T follicular helper cell (primary cell): ENCODE measurements around the gene MRPL55.
"Not testable (repeated sequence)": the region's sequence is repeated elsewhere in the genome, so short reads cannot be mapped to it uniquely, and the experiment has no call there.

Experiments
- DNase-seq: peaks from one replicate; pipeline ENCODE4 v3.0.0-alpha.2; 2020; ENCODE audit warnings: low read depth

The MRPL55 gene

DNA sequence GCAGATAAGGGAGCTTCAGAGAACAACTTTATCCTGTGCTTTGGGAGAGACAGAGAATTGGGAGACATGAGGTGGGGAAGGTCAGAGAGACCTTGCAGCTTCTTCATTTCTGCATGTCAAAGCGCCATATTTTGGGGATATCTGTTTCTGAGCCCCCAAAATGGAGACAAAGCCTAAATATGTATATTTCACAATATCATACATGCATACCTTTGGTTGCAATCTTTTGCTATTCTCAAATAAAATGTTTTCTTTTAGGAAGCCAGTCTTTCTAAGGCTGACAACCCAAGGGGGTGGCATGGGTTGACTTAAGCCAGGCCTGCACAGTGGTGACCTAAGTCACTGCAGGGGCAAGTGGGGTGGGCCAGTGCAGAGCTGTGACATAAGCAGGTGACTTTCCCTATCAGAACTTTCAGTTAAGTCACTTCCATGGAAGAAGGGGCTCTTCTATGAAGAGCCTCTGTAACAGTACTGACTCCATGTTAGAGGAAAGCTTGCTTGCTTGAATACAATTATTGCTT, 13.9 kb upstream of the MRPL55 start:
- no peak for DNase-seq

DNA sequence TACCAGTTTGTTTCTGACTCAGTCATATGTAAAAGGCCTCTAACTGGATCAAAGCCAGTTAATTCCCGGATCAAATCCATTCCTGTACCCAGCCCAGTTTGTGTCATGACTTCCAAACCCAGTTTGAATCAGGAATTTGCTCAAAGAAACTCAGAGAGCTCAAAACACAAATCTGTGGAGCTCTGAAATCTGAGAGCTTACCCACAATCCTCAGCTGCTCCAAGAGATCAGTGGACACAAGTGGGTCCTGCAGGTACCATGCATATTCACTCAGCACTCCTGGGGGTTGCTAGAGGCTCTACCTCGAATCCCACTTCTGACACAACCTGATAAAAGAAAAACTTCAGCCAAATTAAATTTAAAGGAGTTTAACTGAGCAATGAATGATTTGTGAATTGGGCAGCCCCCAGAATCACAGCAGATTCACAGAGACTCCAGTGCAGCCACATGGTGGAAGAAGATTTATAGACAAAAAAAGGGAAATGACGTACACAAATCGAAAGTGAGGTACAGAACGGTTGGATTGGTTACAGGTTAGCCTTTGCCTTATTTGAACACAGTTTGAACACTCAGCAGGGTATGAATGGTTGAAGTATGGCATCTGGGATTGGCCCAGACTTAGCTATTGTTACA, 11.9 kb upstream of the MRPL55 start:
- DNase-seq, result no peak

GRCh38 chr1:228120351-228120750, 11.3 kb upstream of the MRPL55 start:
- DNase-seq, result no peak

- DNase-seq, result no peak
These were observed 8.9 kb upstream of the MRPL55 start for GRCh38 chr1:228118040-228118439.

DNA sequence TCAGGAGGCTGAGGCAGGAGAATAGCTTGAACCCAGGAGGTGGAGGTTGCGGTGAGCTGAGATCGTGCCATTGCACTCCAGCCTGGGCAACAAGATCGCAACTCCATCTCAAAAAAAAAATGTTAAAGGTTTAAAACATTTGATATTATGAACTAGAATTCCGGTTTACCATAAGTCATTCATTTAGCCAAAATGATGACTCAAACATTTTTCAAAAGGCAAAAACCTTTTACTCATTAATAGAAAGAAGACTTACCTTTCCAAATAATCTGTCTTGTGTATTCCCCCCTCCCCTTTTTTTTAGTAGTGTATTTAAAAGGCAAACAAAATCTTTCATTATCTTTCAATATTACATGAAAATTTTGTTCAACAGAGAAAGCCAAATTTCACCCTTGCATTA, 8.2 kb upstream of the MRPL55 start:
- no peak for DNase-seq

GRCh38 chr1:228114827-228115226, 5.7 kb upstream of the MRPL55 start:
- DNase-seq, result no peak

DNA sequence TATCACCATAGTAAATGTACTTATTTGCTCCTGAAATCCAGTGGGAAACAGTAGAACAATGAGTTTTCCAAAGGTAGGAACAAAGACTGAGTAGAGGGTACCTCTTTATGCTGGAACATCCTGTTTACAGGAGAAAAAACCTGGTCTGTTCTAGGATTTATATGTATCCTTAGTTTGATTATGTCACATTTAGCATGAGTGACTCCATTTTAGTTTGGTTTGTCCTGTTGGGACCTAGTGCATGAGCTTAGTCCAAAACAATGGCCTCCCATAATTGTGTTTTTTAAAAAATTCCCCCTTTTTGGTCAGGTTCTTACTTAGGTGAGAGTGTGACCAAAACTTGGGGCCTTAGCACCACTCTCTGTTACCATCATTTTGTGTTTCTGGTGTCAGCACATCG, 3.5 kb upstream of the MRPL55 start:
- DNase-seq, result no peak

DNA sequence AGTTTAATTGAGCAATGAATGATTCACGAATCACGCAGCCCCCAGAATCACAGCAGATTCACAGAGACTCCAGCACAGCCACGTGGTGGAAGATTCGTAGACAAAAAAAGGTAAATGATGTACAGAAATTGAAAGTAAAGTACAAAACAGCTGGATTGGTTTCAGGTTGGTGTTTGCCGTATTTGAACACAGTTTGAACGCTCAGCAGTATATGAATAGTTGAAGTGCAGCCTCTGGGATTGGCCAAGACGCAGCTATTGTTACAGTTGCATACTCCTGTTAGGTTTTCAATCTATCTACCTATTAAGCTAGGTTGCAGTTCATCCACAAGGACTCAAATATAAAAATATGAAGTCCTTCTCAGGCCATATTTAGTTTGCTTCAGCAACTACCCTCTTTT, 3.1 kb upstream of the MRPL55 start:
- DNase-seq, result no peak

- DNase-seq, result not testable (repeated sequence)
These were observed 2.2 kb upstream of the MRPL55 start for GRCh38 chr1:228111315-228111714.

GRCh38 chr1:228110556-228110955, 1.5 kb upstream of the MRPL55 start:
- no peak for DNase-seq

DNA sequence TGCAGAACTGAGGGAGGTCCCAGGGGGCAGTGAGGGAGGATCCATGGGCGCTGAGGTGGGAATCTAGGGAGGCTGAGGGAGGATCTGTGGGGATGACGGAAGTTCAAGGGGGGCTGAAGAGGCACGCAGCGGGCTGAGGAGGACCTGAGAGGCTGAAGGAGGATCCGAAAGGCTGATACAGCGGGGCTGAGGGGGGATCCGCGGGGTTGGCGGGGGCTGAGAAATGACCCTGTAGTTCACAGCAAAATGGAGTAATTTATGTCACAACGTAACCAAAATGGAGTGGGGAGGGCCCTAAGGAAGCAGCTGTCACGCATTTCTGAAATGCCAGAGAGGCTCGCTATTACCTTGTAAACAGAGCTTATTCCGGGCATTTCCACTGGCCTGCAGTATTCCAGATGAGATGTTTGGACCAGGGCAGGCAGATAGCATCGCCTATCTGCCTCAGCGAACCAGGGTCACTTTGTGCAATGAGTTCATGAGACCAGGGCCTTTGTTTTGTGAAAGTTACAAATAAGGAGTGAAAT, 926 bp upstream of the MRPL55 start:
- no peak for DNase-seq

DNA sequence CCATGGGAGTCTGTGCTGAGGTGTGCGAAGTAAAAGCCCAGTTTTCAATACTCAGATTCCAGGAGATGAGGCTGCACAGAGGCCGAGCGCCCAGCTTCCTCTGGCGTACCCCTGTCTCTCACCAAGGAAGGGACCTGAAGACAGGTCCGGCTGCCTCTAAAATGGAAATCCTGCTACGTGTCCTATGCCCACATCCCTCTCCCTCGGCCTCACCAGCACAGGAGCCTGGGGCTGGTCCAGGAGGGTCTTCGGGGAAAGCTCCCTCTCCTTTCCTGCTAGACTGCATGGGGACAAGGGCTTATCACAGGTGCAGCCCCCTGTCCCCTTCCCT, 392 bp downstream of the MRPL55 start:
- DNase-seq, result no peak

DNA sequence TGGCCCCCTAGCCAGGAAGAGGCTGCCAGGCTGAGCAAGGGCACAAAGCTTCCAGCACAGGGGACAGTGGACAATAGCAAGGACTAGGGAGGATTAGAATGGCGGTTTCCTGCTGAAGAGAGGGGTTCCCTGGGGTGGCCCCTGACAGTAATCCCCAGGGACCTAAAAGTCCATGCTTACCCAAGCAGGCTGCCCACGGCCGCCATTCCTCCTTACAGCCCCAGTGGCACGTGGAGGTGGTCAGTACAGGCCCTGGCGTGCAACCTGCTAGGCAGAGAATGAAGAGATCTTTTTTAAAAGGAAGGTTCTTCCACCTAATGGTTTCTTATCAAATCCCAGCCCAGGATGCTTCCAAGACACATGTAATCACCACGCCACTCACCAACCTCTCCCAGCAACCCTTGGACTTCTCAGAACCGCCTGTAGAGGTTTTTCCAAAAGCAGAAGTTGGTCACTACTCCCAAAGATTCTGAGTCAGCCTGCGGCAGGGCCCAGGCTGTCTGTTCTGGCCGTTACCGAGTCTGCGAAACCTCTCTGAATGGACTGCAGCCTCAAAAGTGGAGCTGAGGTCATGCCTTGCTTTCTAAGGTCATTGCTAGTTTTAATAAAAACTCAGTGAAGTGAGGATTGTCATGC, 926 bp downstream of the MRPL55 start:
- DNase-seq, result no peak

DNA sequence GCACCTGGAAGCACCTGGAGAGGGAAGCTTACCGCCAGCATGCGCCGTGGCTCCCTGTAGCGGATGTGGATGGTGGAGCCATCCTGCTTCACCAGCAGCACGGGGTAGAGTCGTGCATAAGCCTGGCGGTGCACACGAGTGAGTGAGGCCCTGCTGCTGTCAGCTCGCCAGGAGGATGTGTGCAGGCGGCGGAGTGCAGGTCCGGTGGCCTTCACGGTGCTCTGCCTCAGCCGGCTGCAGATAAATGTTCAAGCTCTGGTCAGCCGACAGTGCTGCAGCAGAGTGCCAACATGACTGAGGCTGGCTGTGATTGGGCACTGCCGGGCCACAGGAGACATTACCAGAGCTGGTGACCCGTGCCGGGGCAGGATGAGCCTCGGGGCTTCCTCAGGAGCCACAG, 1.5 kb downstream of the MRPL55 start:
- no peak for DNase-seq

GRCh38 chr1:228106800-228107054, 2.4 kb downstream of the MRPL55 start:
- no peak for DNase-seq

GRCh38 chr1:228105996-228106799, 2.9 kb downstream of the MRPL55 start:
- no peak for DNase-seq

GRCh38 chr1:228105270-228105995, 3.7 kb downstream of the MRPL55 start:
- DNase-seq, result no peak

DNA sequence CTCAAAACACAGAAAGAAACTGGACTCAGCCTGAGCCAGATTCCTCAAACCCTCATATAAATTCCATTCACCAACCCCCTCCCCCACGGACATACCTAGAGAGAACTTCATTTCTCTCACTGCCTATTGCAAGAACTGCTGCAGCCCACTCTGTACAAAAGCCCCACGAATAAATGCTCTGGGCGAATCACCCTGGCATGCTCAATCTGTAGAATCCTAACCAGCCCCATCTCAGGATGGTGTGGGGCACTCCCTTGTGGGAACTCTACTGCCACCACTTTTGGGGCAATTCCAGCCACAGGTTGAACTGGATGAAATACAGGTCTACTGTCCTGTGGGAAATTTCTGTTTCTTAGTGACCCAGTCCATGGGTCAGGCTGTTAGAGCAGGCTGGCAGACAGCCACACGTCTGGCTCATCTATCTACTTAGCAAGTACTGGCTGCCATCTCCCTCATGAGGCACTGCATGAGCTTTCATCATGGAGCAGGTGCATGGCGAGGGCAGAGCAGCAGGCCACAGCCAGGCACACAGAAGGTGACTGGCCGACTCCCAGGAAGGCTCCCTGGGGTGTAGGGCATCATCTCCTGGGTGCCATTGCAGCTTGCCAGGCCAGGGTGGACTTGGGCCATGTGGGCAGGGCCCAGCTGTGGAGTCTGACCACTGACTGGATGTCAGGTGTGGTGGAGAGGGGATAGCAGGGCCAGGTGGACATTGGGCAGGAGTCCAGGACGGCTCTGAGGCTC, 4.4 kb downstream of the MRPL55 start:
- no peak for DNase-seq

DNA sequence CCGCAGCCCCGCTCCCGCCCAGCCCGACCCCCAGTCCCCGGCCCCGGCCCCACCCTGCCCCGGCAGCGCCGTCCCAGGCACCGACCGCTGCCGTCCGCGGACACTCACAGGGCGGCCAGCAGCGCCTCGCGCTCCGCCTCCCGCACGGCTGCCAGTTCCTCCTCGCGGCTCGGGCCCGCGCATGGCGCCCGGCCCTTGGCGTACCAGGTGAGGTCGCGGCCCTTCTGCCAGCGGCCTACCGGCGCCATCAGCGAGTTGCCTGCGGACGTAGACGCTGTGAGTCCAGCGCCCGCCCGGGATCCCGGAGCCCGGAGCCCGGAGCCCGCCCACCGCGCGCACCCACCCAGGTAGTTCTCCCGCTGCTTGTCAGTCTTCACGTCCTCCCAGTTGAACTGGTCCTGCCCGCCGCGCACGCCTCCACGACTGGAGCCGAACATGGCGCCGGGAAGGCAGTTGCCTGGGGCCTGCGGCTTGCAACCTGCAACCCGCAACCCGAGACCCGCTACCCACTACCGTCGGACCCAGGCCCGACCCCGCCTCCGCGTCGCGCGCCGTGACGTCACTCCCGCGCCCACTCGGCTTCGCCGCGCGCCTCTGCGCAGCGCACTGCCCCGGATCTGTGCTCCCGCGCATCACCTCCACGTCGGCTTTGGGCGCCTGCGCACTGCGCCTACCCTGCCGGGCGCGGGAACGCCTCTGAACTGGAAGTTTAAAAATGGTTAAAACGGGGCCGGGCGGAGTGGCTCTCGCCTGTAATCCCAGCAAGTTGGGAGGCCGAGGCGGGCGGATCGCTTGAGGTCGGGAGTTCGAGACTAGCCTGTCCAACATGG, 6.1 kb downstream of the MRPL55 start, which contains the start of gene C1orf35:
TSS of gene C1orf35 (minus strand) at position 535 of the 830 bp plus-strand sequence. CDS start at position 437, 98 bp downstream.
- peak; percentile 92 for DNase-seq

GRCh38 chr1:228101994-228102790, 6.9 kb downstream of the MRPL55 start:
- peak; percentile 44 for DNase-seq
